Loucy (cell line): ENCODE results near the gene LYVE1.

Experiments
- H2AFZ ChIP-seq: fragments of 200-600 bp; sonication (generic); 2 replicates; pipeline ENCODE4 v1.6.0; 2016; ENCODE audit warnings: antibody characterized with exemption, mild to moderate bottlenecking, low read length, moderate library complexity
- H3F3A ChIP-seq: fragments of 200-600 bp; 2 replicates; pipeline ENCODE4 v1.6.0; 2016; ENCODE audit warnings: antibody characterized with exemption, low read depth, mild to moderate bottlenecking
- H3K27me3 ChIP-seq: fragments of 200-600 bp; sonication (generic); 2 replicates; pipeline ENCODE4 v1.6.1; 2014; ENCODE audit warnings: low read length, mild to moderate bottlenecking; ENCODE audit not compliant: insufficient read depth, poor library complexity, severe bottlenecking
- H3K36me3 ChIP-seq: fragments of 200-600 bp; sonication (generic); 2 replicates; pipeline ENCODE4 v1.6.1; 2016; ENCODE audit warnings: low read length; ENCODE audit not compliant: insufficient read depth
- H3K4me1 ChIP-seq: fragments of 200-600 bp; sonication (generic); 2 replicates; pipeline ENCODE4 v1.5.1; 2014; ENCODE audit warnings: low read length, mild to moderate bottlenecking; ENCODE audit not compliant: insufficient read depth, poor library complexity, severe bottlenecking
- H3K4me2 ChIP-seq: fragments of 200-600 bp; sonication (generic); 2 replicates; pipeline ENCODE4 v1.6.0; 2014; ENCODE audit warnings: antibody characterized with exemption, low read length, low read depth, mild to moderate bottlenecking; ENCODE audit not compliant: poor library complexity, severe bottlenecking
- H3K4me3 ChIP-seq: fragments of 200-600 bp; sonication (generic); 2 replicates; pipeline ENCODE4 v1.5.1; 2014; ENCODE audit warnings: low read length, mild to moderate bottlenecking, mixed read lengths; ENCODE audit not compliant: poor library complexity, severe bottlenecking
- H3K79me2 ChIP-seq: fragments of 200-600 bp; sonication (generic); 2 replicates; pipeline ENCODE4 v1.6.1; 2014; ENCODE audit warnings: low read length; ENCODE audit not compliant: insufficient read depth
- H3K9ac ChIP-seq: fragments of 200-600 bp; sonication (generic); 2 replicates; pipeline ENCODE4 v1.6.0; 2014; ENCODE audit warnings: mild to moderate bottlenecking, low read depth, low read length, moderate library complexity; ENCODE audit not compliant: poor library complexity, severe bottlenecking
- H3K9me2 ChIP-seq: fragments of 200-600 bp; sonication (generic); replicated peaks from 2 replicates; pipeline ENCODE4 v1.6.1; 2016; ENCODE audit warnings: low read depth, low read length, mixed read lengths
- H3K9me3 ChIP-seq: fragments of 200-600 bp; sonication (generic); 2 replicates; pipeline ENCODE4 v1.6.1; 2014; ENCODE audit warnings: mild to moderate bottlenecking, antibody characterized with exemption, low read length, low read depth; ENCODE audit not compliant: insufficient read depth
- H4K20me1 ChIP-seq: fragments of 200-600 bp; sonication (generic); 2 replicates; pipeline ENCODE4 v1.6.0; 2014; ENCODE audit warnings: antibody characterized with exemption, low read length, mild to moderate bottlenecking; ENCODE audit not compliant: insufficient read depth, poor library complexity, severe bottlenecking
- EZH2phosphoT487 ChIP-seq: fragments of 200-600 bp; IDR thresholded peaks from 2 replicates; pipeline ENCODE4 v1.6.1; 2018; ENCODE audit warnings: antibody characterized with exemption, mild to moderate bottlenecking, moderate library complexity, borderline replicate concordance
- TF ChIP-seq, protein P1 (sequence below): fragments of 200-600 bp; sonication (generic); conservative IDR thresholded peaks from 2 replicates; pipeline ENCODE4 v1.5.1; 2014; ENCODE audit warnings: mild to moderate bottlenecking, antibody characterized with exemption, low read length

Gene LYVE1

DNA sequence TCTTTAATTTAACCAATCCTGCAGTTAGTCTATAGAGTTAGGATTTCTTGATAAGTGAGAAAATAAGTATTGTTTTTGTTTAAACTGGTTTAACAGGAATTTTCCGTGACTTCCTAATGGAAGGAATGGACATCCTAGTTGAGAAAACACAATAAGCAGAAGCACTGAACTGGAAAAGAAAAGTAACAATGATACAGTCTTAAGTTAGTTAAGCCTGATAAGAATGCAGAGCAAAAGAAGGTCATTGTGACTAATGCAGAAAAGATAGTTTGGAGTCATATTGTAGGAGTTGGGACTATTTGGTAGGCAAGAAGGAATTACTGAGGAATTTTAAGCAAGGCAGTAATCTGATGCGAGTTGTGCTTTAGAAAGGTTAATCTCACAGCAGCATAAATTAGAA lies 39.2 kb downstream of the LYVE1 start:
- TF ChIP-seq, protein P1, sequence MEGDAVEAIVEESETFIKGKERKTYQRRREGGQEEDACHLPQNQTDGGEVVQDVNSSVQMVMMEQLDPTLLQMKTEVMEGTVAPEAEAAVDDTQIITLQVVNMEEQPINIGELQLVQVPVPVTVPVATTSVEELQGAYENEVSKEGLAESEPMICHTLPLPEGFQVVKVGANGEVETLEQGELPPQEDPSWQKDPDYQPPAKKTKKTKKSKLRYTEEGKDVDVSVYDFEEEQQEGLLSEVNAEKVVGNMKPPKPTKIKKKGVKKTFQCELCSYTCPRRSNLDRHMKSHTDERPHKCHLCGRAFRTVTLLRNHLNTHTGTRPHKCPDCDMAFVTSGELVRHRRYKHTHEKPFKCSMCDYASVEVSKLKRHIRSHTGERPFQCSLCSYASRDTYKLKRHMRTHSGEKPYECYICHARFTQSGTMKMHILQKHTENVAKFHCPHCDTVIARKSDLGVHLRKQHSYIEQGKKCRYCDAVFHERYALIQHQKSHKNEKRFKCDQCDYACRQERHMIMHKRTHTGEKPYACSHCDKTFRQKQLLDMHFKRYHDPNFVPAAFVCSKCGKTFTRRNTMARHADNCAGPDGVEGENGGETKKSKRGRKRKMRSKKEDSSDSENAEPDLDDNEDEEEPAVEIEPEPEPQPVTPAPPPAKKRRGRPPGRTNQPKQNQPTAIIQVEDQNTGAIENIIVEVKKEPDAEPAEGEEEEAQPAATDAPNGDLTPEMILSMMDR: no peak
- TF ChIP-seq EZH2phosphoT487: no peak
- Histone ChIP-seq H3K9me3 (no peaks in the 10 kb centered on the region), H3K4me3 (no peak overlapping the region), H3K79me2 (no peaks in the 10 kb centered on the region), H3K36me3 (peaks cover 4% of the 10 kb centered on the region; the same call in 1 of the 2 replicates), H3K4me2 (no peak overlapping the region), H3K9me2 (no peaks in the 10 kb centered on the region), H3K4me1 (peaks cover 6% of the 10 kb centered on the region), H3F3A (no peaks in the 10 kb centered on the region), H3K9ac (no peak overlapping the region), H3K27me3 (no peaks in the 10 kb centered on the region), H4K20me1 (no peaks in the 10 kb centered on the region), H2AFZ (no peak overlapping the region)

DNA sequence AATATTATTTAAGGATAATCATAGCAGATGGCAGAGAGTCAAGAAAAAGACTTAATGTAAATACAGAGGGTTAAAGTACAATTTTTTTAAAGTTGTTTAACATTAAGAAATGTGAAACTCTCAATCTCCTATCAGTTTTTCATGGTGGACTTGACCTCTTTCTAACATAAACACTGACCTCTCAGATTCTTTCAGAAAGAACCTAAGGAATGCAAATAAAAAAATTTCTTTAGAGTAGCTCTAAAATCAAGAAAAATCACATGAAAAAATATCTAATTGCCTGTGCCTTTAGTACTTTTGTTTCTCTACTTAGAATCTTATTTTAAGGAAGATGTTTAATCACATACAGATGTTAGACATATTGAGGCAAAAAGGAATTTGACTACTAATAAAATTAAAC lies 40.3 kb downstream of the LYVE1 start:
- Histone ChIP-seq H3K4me1 (peaks cover 14% of the 10 kb centered on the region), H3K4me3 (no peak overlapping the region), H3K27me3 (no peaks in the 10 kb centered on the region), H3K9ac (no peak overlapping the region), H4K20me1 (no peaks in the 10 kb centered on the region), H3K36me3 (peaks cover 4% of the 10 kb centered on the region; the same call in 1 of the 2 replicates), H3K9me2 (no peaks in the 10 kb centered on the region), H3F3A (no peaks in the 10 kb centered on the region), H3K4me2 (no peak overlapping the region), H3K79me2 (no peaks in the 10 kb centered on the region), H2AFZ (no peak overlapping the region), H3K9me3 (no peaks in the 10 kb centered on the region)
- no peak for TF ChIP-seq EZH2phosphoT487
- TF ChIP-seq, protein P1: no peak

DNA sequence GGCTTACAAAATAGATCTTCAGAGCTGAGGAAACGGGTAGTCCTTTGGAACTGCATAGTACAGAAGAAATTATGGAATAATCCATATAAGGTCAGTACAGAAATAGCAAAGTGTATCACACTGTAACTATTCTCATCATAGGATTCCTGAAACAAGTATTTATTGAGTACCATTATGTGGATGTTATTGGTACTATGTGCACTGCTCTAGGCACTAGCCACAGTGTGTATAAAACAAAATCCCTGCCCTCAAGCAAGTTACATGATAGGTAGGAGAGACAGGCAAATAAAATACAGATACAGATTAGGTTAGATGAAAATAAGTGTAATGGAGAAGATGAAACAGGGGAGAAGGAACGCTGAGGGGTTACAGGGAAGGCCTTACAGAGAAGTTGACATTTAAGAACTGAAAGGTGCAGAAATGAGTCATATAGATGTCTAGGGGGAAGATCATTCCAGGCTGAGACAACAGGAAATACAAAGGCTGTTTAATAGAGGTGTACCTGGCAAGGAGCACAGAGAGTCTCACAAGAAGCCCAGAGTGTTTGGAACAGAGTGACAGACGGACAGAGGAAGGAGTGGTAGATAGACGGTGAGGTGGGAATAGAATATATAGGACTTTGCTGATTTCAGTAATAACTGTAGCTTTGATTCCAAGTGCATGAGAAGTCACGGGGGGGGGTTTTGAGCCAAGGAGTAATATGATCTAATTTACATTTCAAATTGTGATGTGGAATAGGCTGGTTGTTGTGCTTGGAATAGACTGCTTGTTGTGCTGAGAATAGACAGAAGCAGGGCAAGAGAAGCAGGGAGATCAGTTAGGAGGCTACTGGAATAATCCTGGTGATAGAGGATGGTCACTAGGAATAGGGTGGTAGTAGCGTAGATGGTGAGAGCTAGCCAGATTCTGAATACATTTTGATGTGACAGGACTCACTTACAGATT lies 41.2 kb downstream of the LYVE1 start:
- no peaks in the 10 kb centered on the region for H4K20me1 ChIP-seq
- no peaks in the 10 kb centered on the region for H3K27me3 ChIP-seq
- no peak overlapping the region for H3K9ac ChIP-seq
- peaks cover 2% of the 10 kb centered on the region; the same call in 1 of the 2 replicates for H3F3A ChIP-seq
- H3K79me2 ChIP-seq: no peaks in the 10 kb centered on the region
- H3K9me2 ChIP-seq: no peaks in the 10 kb centered on the region
- no peak overlapping the region for H2AFZ ChIP-seq
- no peak overlapping the region for H3K4me2 ChIP-seq
- H3K36me3 ChIP-seq: peaks cover 4% of the 10 kb centered on the region; the same call in 1 of the 2 replicates
- no peaks in the 10 kb centered on the region for H3K9me3 ChIP-seq
- TF ChIP-seq EZH2phosphoT487: no peak
- TF ChIP-seq, protein P1: no peak
- H3K4me3 ChIP-seq: no peak overlapping the region
- peaks cover 22% of the 10 kb centered on the region for H3K4me1 ChIP-seq
